OCI-LY1 (cell line): ENCODE data around the gene HELT.

Source experiments
- H2AFZ ChIP-seq: fragments of 200-600 bp; sonication (generic), shearing (Covaris generic); 2 replicates; pipeline ENCODE4 v1.6.0; 2014; ENCODE audit warnings: antibody characterized with exemption, mild to moderate bottlenecking, low read length
- H3F3A ChIP-seq: fragments of 200-600 bp; sonication (generic), shearing (Covaris generic); 2 replicates; pipeline ENCODE4 v1.6.0; 2014; ENCODE audit warnings: mild to moderate bottlenecking, antibody characterized with exemption, low read length, moderate library complexity; ENCODE audit not compliant: insufficient read depth
- H3K27ac ChIP-seq: fragments of 200-600 bp; sonication (generic); 2 replicates; pipeline ENCODE4 v1.5.1; 2014; ENCODE audit warnings: low read length, mixed run types, mild to moderate bottlenecking, low read depth; ENCODE audit not compliant: poor library complexity, severe bottlenecking
- H3K27me3 ChIP-seq: fragments of 200-600 bp; sonication (generic); 2 replicates; pipeline ENCODE4 v1.6.0; 2014; ENCODE audit warnings: antibody characterized with exemption, mild to moderate bottlenecking, low read length, moderate library complexity; ENCODE audit not compliant: insufficient read depth
- H3K36me3 ChIP-seq: fragments of 200-600 bp; sonication (generic); 2 replicates; pipeline ENCODE4 v1.6.1; 2014; ENCODE audit warnings: mild to moderate bottlenecking, antibody characterized with exemption, low read length, moderate library complexity, mixed read lengths; ENCODE audit not compliant: insufficient read depth
- H3K4me1 ChIP-seq: fragments of 200-600 bp; sonication (generic); 2 replicates; pipeline ENCODE4 v1.5.1; 2014; ENCODE audit warnings: mild to moderate bottlenecking, low read length, moderate library complexity; ENCODE audit not compliant: insufficient read depth, severe bottlenecking
- H3K4me2 ChIP-seq: fragments of 200-600 bp; sonication (generic), shearing (Covaris generic); 2 replicates; pipeline ENCODE4 v1.6.1; 2014; ENCODE audit warnings: low read length
- H3K4me3 ChIP-seq: fragments of 200-600 bp; sonication (generic); 2 replicates; pipeline ENCODE4 v1.5.1; 2014; ENCODE audit warnings: low read length, low read depth, mild to moderate bottlenecking, mixed read lengths; ENCODE audit not compliant: poor library complexity, severe bottlenecking
- H3K79me2 ChIP-seq: fragments of 200-600 bp; shearing (Covaris generic); 2 replicates; pipeline ENCODE4 v1.6.1; 2016; ENCODE audit warnings: mixed run types, low read length, mixed read lengths; ENCODE audit not compliant: insufficient read depth
- H3K9ac ChIP-seq: fragments of 200-600 bp; sonication (generic), shearing (Covaris generic); 2 replicates; pipeline ENCODE4 v1.6.1; 2014; ENCODE audit warnings: mild to moderate bottlenecking, low read length, mixed read lengths
- H3K9me2 ChIP-seq: fragments of 200-600 bp; sonication (generic), shearing (Covaris generic); 2 replicates; pipeline ENCODE4 v1.6.1; 2014; ENCODE audit warnings: low read depth, mild to moderate bottlenecking, low read length, mixed read lengths
- H3K9me3 ChIP-seq: fragments of 200-600 bp; shearing (Covaris generic); 2 replicates; pipeline ENCODE4 v1.6.1; 2014; ENCODE audit warnings: low read length, mixed read lengths
- H4K20me1 ChIP-seq: fragments of 200-600 bp; sonication (generic), shearing (Covaris generic); 2 replicates; pipeline ENCODE4 v1.6.0; 2016; ENCODE audit warnings: mild to moderate bottlenecking, low read length; ENCODE audit not compliant: insufficient read depth
- EZH2 ChIP-seq: fragments of 200-600 bp; sonication (generic), shearing (Covaris generic); IDR thresholded peaks from 2 replicates; pipeline ENCODE4 v1.8.0; 2017; ENCODE audit warnings: borderline replicate concordance, mixed run types, mild to moderate bottlenecking, antibody characterized with exemption, low read length, moderate library complexity, mixed read lengths
- TF ChIP-seq, protein P1 (sequence below): fragments of 200-600 bp; sonication (generic), shearing (Covaris generic); IDR thresholded peaks from 2 replicates; pipeline ENCODE4 v1.5.1; 2017; ENCODE audit warnings: mild to moderate bottlenecking, antibody characterized with exemption, low read length, moderate library complexity, mixed read lengths

Gene HELT

DNA sequence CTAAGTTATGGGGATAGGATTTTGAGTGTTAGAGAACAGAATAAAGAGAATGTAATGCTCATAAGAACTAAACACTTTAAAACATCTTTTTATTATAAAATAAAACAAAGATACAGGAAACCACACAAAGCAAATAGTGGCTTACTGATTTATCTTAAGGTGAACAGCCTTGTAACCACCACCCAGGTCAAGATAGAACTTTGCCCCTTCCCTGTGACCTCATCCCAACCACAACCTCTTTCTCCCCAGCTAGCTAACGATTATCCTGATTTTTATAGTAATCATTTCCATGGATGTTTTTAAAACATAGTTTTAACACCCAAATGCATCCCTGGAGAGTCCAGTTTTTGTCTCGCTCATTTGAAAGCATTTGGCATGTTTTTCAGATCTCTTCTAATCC lies 17.0 kb downstream of the HELT start:
- H4K20me1 ChIP-seq: no peaks in the 10 kb centered on the region
- no peak overlapping the region for H3K4me2 ChIP-seq
- H3K4me1 ChIP-seq: peaks cover 4% of the 10 kb centered on the region
- peaks cover 8% of the 10 kb centered on the region; the same call in 1 of the 2 replicates for H3K27me3 ChIP-seq
- H3K4me3 ChIP-seq: no peak overlapping the region
- H3K27ac ChIP-seq: no peak overlapping the region
- H3K79me2 ChIP-seq: no peaks in the 10 kb centered on the region
- TF ChIP-seq, protein P1, sequence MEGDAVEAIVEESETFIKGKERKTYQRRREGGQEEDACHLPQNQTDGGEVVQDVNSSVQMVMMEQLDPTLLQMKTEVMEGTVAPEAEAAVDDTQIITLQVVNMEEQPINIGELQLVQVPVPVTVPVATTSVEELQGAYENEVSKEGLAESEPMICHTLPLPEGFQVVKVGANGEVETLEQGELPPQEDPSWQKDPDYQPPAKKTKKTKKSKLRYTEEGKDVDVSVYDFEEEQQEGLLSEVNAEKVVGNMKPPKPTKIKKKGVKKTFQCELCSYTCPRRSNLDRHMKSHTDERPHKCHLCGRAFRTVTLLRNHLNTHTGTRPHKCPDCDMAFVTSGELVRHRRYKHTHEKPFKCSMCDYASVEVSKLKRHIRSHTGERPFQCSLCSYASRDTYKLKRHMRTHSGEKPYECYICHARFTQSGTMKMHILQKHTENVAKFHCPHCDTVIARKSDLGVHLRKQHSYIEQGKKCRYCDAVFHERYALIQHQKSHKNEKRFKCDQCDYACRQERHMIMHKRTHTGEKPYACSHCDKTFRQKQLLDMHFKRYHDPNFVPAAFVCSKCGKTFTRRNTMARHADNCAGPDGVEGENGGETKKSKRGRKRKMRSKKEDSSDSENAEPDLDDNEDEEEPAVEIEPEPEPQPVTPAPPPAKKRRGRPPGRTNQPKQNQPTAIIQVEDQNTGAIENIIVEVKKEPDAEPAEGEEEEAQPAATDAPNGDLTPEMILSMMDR: no peak
- no peak for TF ChIP-seq EZH2
- H3K9me3 ChIP-seq: no peaks in the 10 kb centered on the region
- no peak overlapping the region for H3K9ac ChIP-seq
- no peaks in the 10 kb centered on the region for H3K9me2 ChIP-seq
- no peaks in the 10 kb centered on the region for H3K36me3 ChIP-seq
- no peak overlapping the region for H2AFZ ChIP-seq
- H3F3A ChIP-seq: no peaks in the 10 kb centered on the region

DNA sequence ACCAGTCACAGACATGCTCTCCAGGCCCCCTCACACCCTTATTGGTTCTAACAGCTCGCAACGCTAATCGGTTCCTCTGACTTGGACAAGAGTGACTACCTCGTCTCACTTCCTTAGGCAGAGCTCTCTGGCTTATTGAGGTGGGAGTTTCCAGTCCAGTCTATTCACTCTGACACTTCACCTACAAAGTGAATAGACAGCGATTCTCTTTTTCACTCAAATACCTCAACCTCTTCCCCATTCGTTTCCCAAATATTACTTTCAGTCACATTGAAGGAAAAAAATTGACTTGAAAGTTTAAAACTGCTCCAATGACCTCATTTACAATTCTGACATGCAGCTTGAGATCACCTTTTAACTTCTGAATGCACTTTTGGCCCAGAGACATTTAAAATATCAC lies 17.7 kb downstream of the HELT start:
- H3K9me2 ChIP-seq: no peaks in the 10 kb centered on the region
- H3K27ac ChIP-seq: no peak overlapping the region
- H3K9ac ChIP-seq: no peak overlapping the region
- no peak overlapping the region for H3K4me3 ChIP-seq
- H2AFZ ChIP-seq: no peak overlapping the region
- no peaks in the 10 kb centered on the region for H3F3A ChIP-seq
- H3K36me3 ChIP-seq: no peaks in the 10 kb centered on the region
- no peak overlapping the region for H3K4me2 ChIP-seq
- H3K27me3 ChIP-seq: 0 out of 2 replicates have a peak, but pooled peaks cover 4% of the 10 kb centered on the region
- peaks cover 4% of the 10 kb centered on the region for H3K4me1 ChIP-seq
- TF ChIP-seq, protein P1: no peak
- TF ChIP-seq EZH2: no peak
- H3K9me3 ChIP-seq: no peaks in the 10 kb centered on the region
- H3K79me2 ChIP-seq: no peaks in the 10 kb centered on the region
- no peaks in the 10 kb centered on the region for H4K20me1 ChIP-seq

DNA sequence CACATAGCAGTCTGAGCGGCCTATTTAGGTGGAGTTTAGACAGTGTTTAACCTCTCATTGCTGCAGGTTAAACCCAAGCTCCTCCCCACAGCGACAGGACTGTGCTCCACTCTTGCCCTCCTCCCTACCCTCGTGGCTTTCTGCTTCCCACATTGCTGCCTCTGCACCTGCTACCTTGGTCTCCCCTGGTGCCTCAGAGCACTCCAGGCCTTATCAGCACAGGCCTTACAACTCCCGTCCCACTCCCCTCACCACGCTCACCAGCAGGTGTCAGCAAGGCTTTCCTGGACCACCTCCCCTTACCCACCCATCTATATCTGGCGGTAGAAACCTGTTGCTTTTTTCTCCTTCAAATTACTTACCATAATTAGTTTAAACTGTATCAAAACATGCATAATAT lies 18.6 kb downstream of the HELT start:
- H3K27ac ChIP-seq: no peak overlapping the region
- H2AFZ ChIP-seq: no peak overlapping the region
- no peak overlapping the region for H3K4me2 ChIP-seq
- H4K20me1 ChIP-seq: no peaks in the 10 kb centered on the region
- H3K27me3 ChIP-seq: 0 out of 2 replicates have a peak, but pooled peaks cover 4% of the 10 kb centered on the region
- peaks cover 4% of the 10 kb centered on the region for H3K4me1 ChIP-seq
- H3K9me3 ChIP-seq: no peaks in the 10 kb centered on the region
- H3K79me2 ChIP-seq: no peaks in the 10 kb centered on the region
- no peaks in the 10 kb centered on the region for H3K9me2 ChIP-seq
- no peak overlapping the region for H3K9ac ChIP-seq
- no peak for TF ChIP-seq EZH2
- TF ChIP-seq, protein P1: no peak
- H3K36me3 ChIP-seq: no peaks in the 10 kb centered on the region
- H3F3A ChIP-seq: no peaks in the 10 kb centered on the region
- no peak overlapping the region for H3K4me3 ChIP-seq
